Spleen (tissue), 11 donors: Measurements from ENCODE around the gene IGFL3. TPM values are rescaled to one million over a fixed set of nuclear protein-coding genes. Genes with fewer than 3 reads are reported as not detected.

ENCODE experiments used
- DNase-seq: peaks from one replicate; pipeline ENCODE4 v3.0.0-alpha.2; 2020
- H3K27ac ChIP-seq, 8 donors: fragments of 200-600 bp; sonication (generic) in 7 of 8; 1 replicate in 4 of 8; 2 replicates in 4 of 8; pipeline versions ENCODE4 v1.5.0 to v1.8.0; 2016 to 2021; ENCODE audit warnings: inconsistent platforms in 4 of 8, mild to moderate bottlenecking in 4 of 8, moderate library complexity in 1 of 8
- H3K27me3 ChIP-seq, 7 donors: fragments of 200-600 bp; sonication (generic) in 6 of 7; replicated peaks in 1 of 7; 1 replicate in 4 of 7; 2 replicates in 3 of 7; pipeline versions ENCODE4 v1.5.0 to v1.8.0; 2016 to 2021; ENCODE audit warnings: inconsistent platforms in 3 of 7, mild to moderate bottlenecking in 1 of 7
- H3K36me3 ChIP-seq, 6 donors: fragments of 200-600 bp; sonication (generic) in 5 of 6; 1 replicate in 4 of 6; 2 replicates in 2 of 6; pipeline versions ENCODE4 v1.5.0 to v1.8.0; 2016 to 2021; ENCODE audit warnings: inconsistent platforms in 2 of 6
- H3K4me1 ChIP-seq, 6 donors: fragments of 200-600 bp; sonication (generic) in 5 of 6; 1 replicate in 3 of 6; 2 replicates in 3 of 6; pipeline versions ENCODE4 v1.5.0 to v1.8.0; 2016 to 2021; ENCODE audit warnings: inconsistent platforms in 3 of 6
- H3K4me3 ChIP-seq, 8 donors: fragments of 200-600 bp; sonication (generic) in 7 of 8; 1 replicate in 4 of 8; 2 replicates in 4 of 8; pipeline versions ENCODE4 v1.5.0 to v1.8.0; 2016 to 2021; ENCODE audit warnings: inconsistent platforms in 4 of 8, mild to moderate bottlenecking in 4 of 8, moderate library complexity in 2 of 8
- H3K9me3 ChIP-seq, 8 donors: fragments of 200-600 bp; sonication (generic) in 7 of 8; 1 replicate in 4 of 8; 2 replicates in 4 of 8; pipeline versions ENCODE4 v1.5.0 to v1.8.0; 2016 to 2021; ENCODE audit warnings: inconsistent platforms in 4 of 8
- POLR2A ChIP-seq, 3 donors: fragments of 450-650 bp; IDR thresholded peaks; one replicate each; pipeline ENCODE4 v1.5.1; 2017; ENCODE audit warnings: antibody characterized with exemption in 3 of 3, mild to moderate bottlenecking in 1 of 3
- POLR2AphosphoS5 ChIP-seq, 3 donors: sonication (generic); formaldehyde crosslinking; IDR thresholded peaks; one replicate each; pipeline ENCODE4 v1.5.1; 2017; ENCODE audit warnings: antibody characterized with exemption in 3 of 3
- WGBS, 5 donors: extraction: QIAGEN DNeasy Blood & Tissue Kit in 3 of 5; methylation state at CpG; one replicate each; pipeline versions ENCODE4 v1.1.5 to v1.1.7; 2013 to 2018; 5-methylcytosine and 5-hydroxymethylcytosine counted together
- intact Hi-C: fragments of 100-400 bp; cut with DNase I; formaldehyde crosslinking; loops from one replicate; pipeline ENCODE4 v1.15.0; 2023; ENCODE audit warnings: low total_unique reads
- polyA plus RNA-seq, 3 donors: library from polyadenylated mRNA; stranded (reverse); fragments of 200-250 nt; gene quantifications; one replicate each; pipeline ENCODE4 v1.2.1, GENCODE V29; 2013
- total RNA-seq, 7 donors: library from RNA; depleted of rRNA in 3 of 7; stranded (reverse); fragments of >200 nt in 3 of 7; fragmentation: NEBNext Ultra II Directional in 4 of 7; extraction: Animal tissue kit (Norgen Biotek cat#: 25700) in 4 of 7; gene quantifications; one replicate each; pipeline versions ENCODE4 v1.1.0 to v1.2.1, GENCODE V29; 2016 to 2021
- TF ChIP-seq, protein P1 (sequence below), 11 experiments: fragments of 200-600 bp in 7 of 11; fragments of 450-650 bp in 4 of 11; sonication (generic) in 4 of 11; IDR thresholded peaks in 8 of 11; conservative IDR thresholded peaks in 3 of 11; 1 replicate in 7 of 11; 2 replicates in 4 of 11; pipeline versions ENCODE4 v1.4.0 to v1.8.0; 2016 to 2021; ENCODE audit warnings: antibody characterized with exemption in 11 of 11, inconsistent platforms in 4 of 11, mild to moderate bottlenecking in 1 of 11
- donor health status: healthy with polysubstance abuse.
- donor health status: DM: no; HTN: no; CAD: no; lungs with moderate emphysema.
- donor health status: DM: no; HTN: no; CAD: no.
- donor health status: Bipolar disorder and iron deficiency.
- donor health status: healthy.
- donor health status: DM: no; HTN: no; CAD: no.
- donor health status: DM: yes; HTN: yes; CAD: no.

Gene IGFL3
- total and polyA plus RNA-seq, 10 donors, result not detected

DNA sequence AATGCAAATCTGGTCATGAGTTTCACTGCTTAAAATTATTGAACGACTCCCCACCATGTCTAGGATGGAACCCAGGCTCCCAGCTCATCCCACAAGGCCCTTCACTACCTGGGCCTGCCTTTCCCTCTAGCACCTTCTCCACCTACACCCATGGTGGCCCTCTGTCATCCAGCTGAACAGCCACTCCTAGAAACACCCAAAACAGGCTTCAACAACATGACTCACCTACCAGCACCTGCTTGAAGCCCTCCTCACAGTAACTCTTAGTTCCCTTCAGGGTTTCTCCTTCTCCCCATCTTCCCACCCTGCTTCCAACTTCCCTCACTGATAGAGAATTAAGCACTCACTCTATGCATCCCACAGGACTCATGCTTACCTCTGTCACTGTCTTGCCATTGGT, 16.9 kb upstream of the IGFL3 start:
- Histone ChIP-seq H3K27ac (no peak overlapping the region), H3K36me3 (no peaks in the 10 kb centered on the region), H3K4me1 (no peaks in the 10 kb centered on the region), H3K9me3 (no peaks in the 10 kb centered on the region), H3K4me3 (no peak overlapping the region), H3K27me3 (peaks cover 0 to 8% (median 0%) of the 10 kb centered on the region in 7 donors)
- TF ChIP-seq POLR2AphosphoS5 (IDR thresholded peaks at IDR 0.05) (no peak), POLR2A (IDR thresholded peaks at IDR 0.05) (no peak)
- TF ChIP-seq, protein P1, sequence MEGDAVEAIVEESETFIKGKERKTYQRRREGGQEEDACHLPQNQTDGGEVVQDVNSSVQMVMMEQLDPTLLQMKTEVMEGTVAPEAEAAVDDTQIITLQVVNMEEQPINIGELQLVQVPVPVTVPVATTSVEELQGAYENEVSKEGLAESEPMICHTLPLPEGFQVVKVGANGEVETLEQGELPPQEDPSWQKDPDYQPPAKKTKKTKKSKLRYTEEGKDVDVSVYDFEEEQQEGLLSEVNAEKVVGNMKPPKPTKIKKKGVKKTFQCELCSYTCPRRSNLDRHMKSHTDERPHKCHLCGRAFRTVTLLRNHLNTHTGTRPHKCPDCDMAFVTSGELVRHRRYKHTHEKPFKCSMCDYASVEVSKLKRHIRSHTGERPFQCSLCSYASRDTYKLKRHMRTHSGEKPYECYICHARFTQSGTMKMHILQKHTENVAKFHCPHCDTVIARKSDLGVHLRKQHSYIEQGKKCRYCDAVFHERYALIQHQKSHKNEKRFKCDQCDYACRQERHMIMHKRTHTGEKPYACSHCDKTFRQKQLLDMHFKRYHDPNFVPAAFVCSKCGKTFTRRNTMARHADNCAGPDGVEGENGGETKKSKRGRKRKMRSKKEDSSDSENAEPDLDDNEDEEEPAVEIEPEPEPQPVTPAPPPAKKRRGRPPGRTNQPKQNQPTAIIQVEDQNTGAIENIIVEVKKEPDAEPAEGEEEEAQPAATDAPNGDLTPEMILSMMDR (IDR thresholded peaks at IDR 0.05 in 8 of 11, conservative IDR thresholded peaks at IDR 0.05 in 3 of 11), result no peak
- WGBS, 5 donors, result 53 to 82% (median 67%) methylated on average over 1 of the region's 1 CpG
- DNase-seq, result no peak
- intact Hi-C loops, result no loop called here

DNA sequence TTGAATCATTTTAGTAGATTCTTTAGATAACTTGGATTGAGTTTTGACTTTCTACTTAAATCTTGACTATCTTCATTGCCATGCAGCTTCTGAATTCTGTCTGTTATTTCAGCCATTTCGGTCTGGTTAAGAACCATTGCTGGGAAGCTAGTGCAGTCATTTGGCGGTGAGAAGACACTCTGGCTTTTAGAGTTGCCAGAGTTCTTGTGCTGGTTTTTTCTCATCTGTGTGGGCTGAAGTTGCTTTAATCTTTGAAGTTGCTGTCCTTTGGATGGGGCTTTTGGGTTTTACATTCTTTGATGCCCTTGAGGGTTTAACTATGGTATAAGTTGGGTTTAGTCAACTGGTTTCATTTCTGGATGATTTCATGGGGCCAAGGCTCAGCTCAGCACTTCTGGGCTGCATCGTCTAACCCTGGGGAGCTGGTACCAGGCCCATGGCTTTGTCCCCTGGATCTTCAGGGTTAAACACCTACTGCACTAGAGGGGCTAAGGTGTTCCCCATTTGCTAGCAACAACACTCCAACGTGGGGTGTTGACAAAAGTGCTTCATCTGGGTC, 13.5 kb upstream of the IGFL3 start:
- no peaks in the 10 kb centered on the region for H3K36me3 ChIP-seq
- no peak for TF ChIP-seq POLR2AphosphoS5 (IDR thresholded peaks at IDR 0.05)
- TF ChIP-seq, protein P1 (IDR thresholded peaks at IDR 0.05 in 8 of 11, conservative IDR thresholded peaks at IDR 0.05 in 3 of 11), result no peak
- TF ChIP-seq POLR2A (IDR thresholded peaks at IDR 0.05), result no peak
- 71 to 79% (median 77%) methylated on average over 3 to 4 of the region's 4 CpGs for WGBS, 5 donors
- no peak for DNase-seq
- peaks cover 0 to 8% (median 0%) of the 10 kb centered on the region in 7 donors for H3K27me3 ChIP-seq
- H3K27ac ChIP-seq, result no peak overlapping the region
- H3K4me1 ChIP-seq, result peaks cover 0 to 4% (median under 1%) of the 10 kb centered on the region in 6 donors
- no peak overlapping the region for H3K4me3 ChIP-seq
- no peaks in the 10 kb centered on the region for H3K9me3 ChIP-seq
- intact Hi-C loops, result no loop called here

DNA sequence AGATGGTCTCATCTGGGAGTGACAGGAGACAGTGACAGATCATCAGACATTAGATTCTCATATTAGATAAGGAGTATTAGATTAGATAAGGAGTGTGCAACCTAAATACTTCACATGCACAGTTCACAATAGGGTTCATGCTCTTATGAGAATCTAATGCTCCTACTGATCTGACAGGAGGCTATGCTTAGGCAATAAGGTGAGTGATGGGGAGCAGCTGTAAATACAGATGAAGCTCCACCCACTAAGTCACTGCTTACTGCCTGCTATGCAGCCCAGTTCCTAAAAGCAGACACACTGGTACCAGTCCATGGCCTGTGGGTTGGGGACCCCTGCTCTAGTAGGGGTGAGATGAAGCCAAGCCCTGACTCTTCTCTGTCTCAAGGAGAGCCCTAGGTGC, 10.0 kb upstream of the IGFL3 start:
- intact Hi-C loops, result no loop called here

DNA sequence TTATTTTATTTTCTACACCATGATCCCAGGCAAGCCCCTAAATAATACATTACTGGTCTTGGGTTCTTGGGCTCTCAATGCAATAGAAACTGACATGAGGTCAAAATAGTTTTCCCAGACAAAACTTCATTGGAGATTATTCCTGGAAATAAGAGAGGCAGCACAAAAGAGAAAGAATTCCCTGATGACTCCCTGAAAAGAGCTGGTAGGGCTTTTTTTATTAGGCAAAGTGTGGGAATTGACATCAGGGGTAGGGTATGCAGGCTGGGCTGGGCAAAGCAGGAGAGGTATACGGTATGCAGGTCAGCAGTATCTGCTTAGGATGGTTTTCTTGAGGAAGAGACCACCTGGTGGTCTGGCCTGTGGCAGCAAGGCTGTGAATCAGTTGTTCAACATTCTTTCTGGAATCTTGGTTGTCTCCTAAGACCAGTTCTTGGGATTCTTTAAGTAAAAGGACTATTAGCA, 9.3 kb upstream of the IGFL3 start:
- Histone ChIP-seq H3K9me3 (no peaks in the 10 kb centered on the region), H3K27me3 (peaks cover 0 to 8% (median 0%) of the 10 kb centered on the region in 7 donors), H3K27ac (peak overlapping the region in 7 of 8 donors; percentile 52 to 80 (median 70)), H3K4me3 (no peak overlapping the region), H3K4me1 (peaks cover 0 to 9% (median 1%) of the 10 kb centered on the region in 6 donors), H3K36me3 (no peaks in the 10 kb centered on the region)
- intact Hi-C loops, result no loop called here
- no peak for DNase-seq
- 75 to 92% (median 79%) methylated on average over 1 of the region's 1 CpG for WGBS, 5 donors
- TF ChIP-seq, protein P1 (IDR thresholded peaks at IDR 0.05 in 8 of 11, conservative IDR thresholded peaks at IDR 0.05 in 3 of 11), result no peak
- TF ChIP-seq POLR2AphosphoS5 (IDR thresholded peaks at IDR 0.05), result no peak
- no peak for TF ChIP-seq POLR2A (IDR thresholded peaks at IDR 0.05)

More for the DNA sequence above, 10.0 kb upstream of the IGFL3 start:
- Histone ChIP-seq H3K27me3 (peaks cover 0 to 8% (median 0%) of the 10 kb centered on the region in 7 donors), H3K27ac (peak overlapping the region in 2 of 8 donors; percentile 75 to 80), H3K4me3 (no peak overlapping the region), H3K4me1 (peaks cover 0 to 9% (median 1%) of the 10 kb centered on the region in 6 donors), H3K9me3 (no peaks in the 10 kb centered on the region), H3K36me3 (no peaks in the 10 kb centered on the region)
- no peak for DNase-seq
- TF ChIP-seq POLR2AphosphoS5 (IDR thresholded peaks at IDR 0.05), result no peak
- TF ChIP-seq POLR2A (IDR thresholded peaks at IDR 0.05), result no peak
- TF ChIP-seq, protein P1 (IDR thresholded peaks at IDR 0.05 in 8 of 11, conservative IDR thresholded peaks at IDR 0.05 in 3 of 11), result no peak
